ENCODE data around the gene HTT.

DNA sequence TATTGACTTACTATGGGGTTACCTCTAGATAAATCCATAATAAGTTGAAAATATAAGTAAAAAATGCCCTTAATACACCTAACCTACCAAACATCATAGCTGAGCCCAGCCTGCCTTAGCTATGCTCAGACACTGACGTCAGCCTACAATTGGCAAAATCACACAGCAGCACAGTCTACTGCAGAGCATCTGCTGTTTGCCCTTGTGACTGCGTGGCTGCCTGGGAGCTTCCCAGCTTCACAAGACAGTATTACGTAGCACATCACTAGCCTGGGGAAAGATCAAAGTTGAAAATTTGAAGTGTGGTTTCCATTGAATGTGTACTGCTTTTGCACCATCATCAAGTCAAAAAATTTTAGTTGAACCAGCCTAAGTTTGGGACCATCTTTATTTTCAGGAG, 8.9 kb upstream of the HTT start:
- TF ChIP-seq POLR2A (IDR thresholded peaks at IDR 0.05) (no peak), POLR2AphosphoS5 (IDR thresholded peaks at IDR 0.05) (no peak), CTCF (IDR thresholded peaks at IDR 0.05) (no peak)
